ENCODE measurements around the gene DNHD1. TPM values are rescaled to one million over a fixed set of nuclear protein-coding genes. Genes with fewer than 3 reads are reported as not detected.

Gene DNHD1
- total and polyA plus RNA-seq, 2 of the 4 experiments (the other 2 are of a cell fraction), result 1.8 to 3.6 TPM

- Histone ChIP-seq H3K9ac (ENCODE audit: low read depth, low read length) (peak within 1 kb of the TSS; percentile 82), H3K27ac (ENCODE audit: insufficient read depth, low read length) (peak within 1 kb of the TSS; percentile 87), H4K20me1 (ENCODE audit: insufficient read depth, low read length) (0 out of 2 replicates have a peak, but pooled peaks cover 2% of the 10 kb centered on the region), H2BK20ac (ENCODE audit: low read depth, low read length) (no peak within 1 kb of the TSS), H3K79me1 (ENCODE audit: low read depth in 1 of 2, low read length in 2 of 2) (peaks cover 20 to 69% of the 10 kb centered on the region in 2 experiments), H3K27me3 (ENCODE audit: control insufficient read depth, insufficient read depth, low read length) (no peaks in the 10 kb centered on the region), H2AFZ (replicated peaks; ENCODE audit: low read length, poor library complexity) (peak within 1 kb of the TSS; percentile 98), H3K14ac (replicated peaks; ENCODE audit: low read depth, low read length) (peak within 1 kb of the TSS; percentile 95), H2BK5ac (ENCODE audit: low read depth, low read length, poor library complexity, severe bottlenecking) (peak within 1 kb of the TSS; percentile 74), H3K9me1 (ENCODE audit: insufficient read depth, low read length) (peaks cover 17% of the 10 kb centered on the region), H3K23ac (ENCODE audit: low read depth, low read length) (peak within 1 kb of the TSS; percentile 87), H3K36me3 (ENCODE audit: control insufficient read depth, insufficient read depth, low read length) (peaks cover 23% of the 10 kb centered on the region), H3K4ac (ENCODE audit: low read depth, low read length) (peak within 1 kb of the TSS; percentile 74), H3K9me3 (ENCODE audit: control insufficient read depth, insufficient read depth, low read length) (no peaks in the 10 kb centered on the region), H2AK5ac (ENCODE audit: low read depth, low read length) (peak within 1 kb of the TSS; percentile 69), H4K8ac (ENCODE audit: low read depth in 2 of 2, low read length in 2 of 2) (peak within 1 kb of the TSS; percentile 74 to 87), H2BK15ac (ENCODE audit: low read depth, low read length) (0 out of 3 replicates have a peak within 1 kb of the TSS, but pooled peaks have one; percentile 7), H3K18ac (ENCODE audit: low read depth, low read length) (peak within 1 kb of the TSS; percentile 53), H3K4me3 (ENCODE audit: insufficient read depth, low read depth, low read length) (peak within 1 kb of the TSS; percentile 99), H4K5ac (ENCODE audit: low read depth, low read length) (peak within 1 kb of the TSS; percentile 82), H2BK120ac (ENCODE audit: low read depth, low read length) (peak within 1 kb of the TSS; percentile 77), H4K91ac (ENCODE audit: insufficient read depth, low read depth, low read length) (peak within 1 kb of the TSS; percentile 75), H3K4me2 (ENCODE audit: low read depth, low read length) (peak within 1 kb of the TSS; percentile 92), H2AK9ac (replicated peaks; ENCODE audit: low read depth, low read length, poor library complexity) (peak within 1 kb of the TSS; percentile 97), H3K4me1 (ENCODE audit: control insufficient read depth, insufficient read depth, low read length) (peaks cover 6% of the 10 kb centered on the region), H3K56ac (ENCODE audit: extremely low read depth, insufficient read depth, low read length) (peak within 1 kb of the TSS; percentile 78; the same call in 1 of the 2 replicates)
- DNase-seq (peak; percentile 80), ATAC-seq (ENCODE audit: low read depth) (peak; percentile 90)
- BruUV-seq (replicated peaks), result no TSS peak
- WGBS, 2 experiments (ENCODE audit: extremely low coverage in 2 of 2, insufficient read length in 1 of 2), result 0% methylated on average over 13 of the region's 87 CpGs; no CpG with 5 or more reads in 1 of the 2 experiments
- intact Hi-C loops (cut with micrococcal nuclease) (loop anchor here (1.0 kb wide), 2 partner anchors 139 to 151 kb away; partner anchors contain the start of gene TAF10), dilution Hi-C loops (cut with HindIII; ENCODE audit: low sequenced_read_pairs, unreplicated experiment) (no loop called here), in situ Hi-C loops (cut with MboI; ENCODE audit: low sequenced_read_pairs) (no loop called here)
- POLR2A ChIA-PET (ENCODE audit: unreplicated experiment), result no interaction called here
- CTCF ChIA-PET, result no interaction called here
- TF ChIP-seq CTCF (conservative IDR thresholded peaks at IDR 0.05; ENCODE audit: low read depth, low read length) (peak; percentile 47), MXI1 (IDR thresholded peaks at IDR 0.05; ENCODE audit: borderline replicate concordance, low read depth, low read length) (peak; percentile 21; the same call in 1 of the 2 replicates), CEBPB (IDR thresholded peaks at IDR 0.05; ENCODE audit: low read depth, low read length) (no peak), RFX5 (IDR thresholded peaks at IDR 0.05; ENCODE audit: low read depth, low read length) (no peak), FOS (IDR thresholded peaks at IDR 0.05; ENCODE audit: low read depth, low read length) (no peak), MAZ (IDR thresholded peaks at IDR 0.05; ENCODE audit: borderline replicate concordance, low read depth, low read length) (peak; percentile 51; the same call in 1 of the 2 replicates), SMC3 (IDR thresholded peaks at IDR 0.05; ENCODE audit: low read depth, low read length) (peak; percentile 23; the same call in 1 of the 2 replicates), MAFK (IDR thresholded peaks at IDR 0.05; ENCODE audit: low read depth, low read length) (no peak), POLR2A (IDR thresholded peaks at IDR 0.05; ENCODE audit: low read depth, low read length) (peak; percentile 81), BHLHE40 (IDR thresholded peaks at IDR 0.05; ENCODE audit: low read depth, low read length) (peak; percentile 79), CHD1 (IDR thresholded peaks at IDR 0.05; ENCODE audit: low read depth, low read length) (no peak), USF2 (IDR thresholded peaks at IDR 0.05; ENCODE audit: low read depth, low read length) (peak; percentile 70), RAD21 (IDR thresholded peaks at IDR 0.05; ENCODE audit: low read length) (peak; percentile 16; the same call in 1 of the 2 replicates)
Measured at GRCh38 chr11:6473451-6474412, 23.3 kb upstream of the DNHD1 start, which contains the start of gene TRIM3. TSS of gene TRIM3 (minus strand) at chr11:6473941. CDS start at chr11:6465695, 8,246 bp downstream.
